HEK293T (cell line): Measurements from ENCODE around the gene EFTUD2.

ENCODE experiments used
- BHLHE40 ChIP-seq: fragments of 450-650 bp; IDR thresholded peaks from 2 replicates; pipeline ENCODE4 v1.6.1; 2016; ENCODE audit warnings: mild to moderate bottlenecking, moderate library complexity, borderline replicate concordance
- CTBP1 ChIP-seq: fragments of 450-650 bp; IDR thresholded peaks from 2 replicates; pipeline ENCODE4 v1.6.1; 2016; ENCODE audit warnings: borderline replicate concordance
- ELF4 ChIP-seq: fragments of 450-650 bp; IDR thresholded peaks from 2 replicates; pipeline ENCODE4 v1.6.1; 2017; ENCODE audit warnings: antibody characterized with exemption
- FOXA1 ChIP-seq: fragments of 450-650 bp; IDR thresholded peaks from 2 replicates; pipeline ENCODE4 v1.6.1; 2016; ENCODE audit warnings: mild to moderate bottlenecking
- FOXM1 ChIP-seq: fragments of 450-650 bp; IDR thresholded peaks from 2 replicates; pipeline ENCODE4 v1.6.1; 2017; ENCODE audit warnings: mild to moderate bottlenecking, borderline replicate concordance
- HDGF ChIP-seq: fragments of 450-650 bp; IDR thresholded peaks from 2 replicates; pipeline ENCODE4 v1.6.1; 2017; ENCODE audit warnings: antibody characterized with exemption, borderline replicate concordance
- NFRKB ChIP-seq: fragments of 450-650 bp; IDR thresholded peaks from 2 replicates; pipeline ENCODE4 v1.6.1; 2016; ENCODE audit warnings: mild to moderate bottlenecking, moderate library complexity
- PKNOX1 ChIP-seq: fragments of 450-650 bp; IDR thresholded peaks from 2 replicates; pipeline ENCODE4 v1.6.1; 2016
- SP1 ChIP-seq: fragments of 450-650 bp; IDR thresholded peaks from 2 replicates; pipeline ENCODE4 v1.6.1; 2017

- TF ChIP-seq CTBP1 (no peak), NFRKB (no peak), SP1 (no peak), BHLHE40 (no peak), FOXA1 (no peak), ELF4 (no peak), HDGF (no peak), PKNOX1 (no peak), FOXM1 (no peak)
Measured at GRCh38 chr17:44913676-44914075, 14.4 kb upstream of the EFTUD2 start.
